WI38 (cell line): Measurements from ENCODE around the gene PFDN5.

ENCODE experiments used
- H3K4me3 ChIP-seq: 2 replicates; pipeline ENCODE4 v1.5.1; 2011; ENCODE audit warnings: low read depth, mild to moderate bottlenecking, control low read depth, low read length
- TF ChIP-seq, protein P1 (sequence below): IDR thresholded peaks from 2 replicates; pipeline ENCODE4 v1.5.1; 2012; ENCODE audit warnings: low read depth, mild to moderate bottlenecking, control low read depth, low read length

The PFDN5 gene

DNA sequence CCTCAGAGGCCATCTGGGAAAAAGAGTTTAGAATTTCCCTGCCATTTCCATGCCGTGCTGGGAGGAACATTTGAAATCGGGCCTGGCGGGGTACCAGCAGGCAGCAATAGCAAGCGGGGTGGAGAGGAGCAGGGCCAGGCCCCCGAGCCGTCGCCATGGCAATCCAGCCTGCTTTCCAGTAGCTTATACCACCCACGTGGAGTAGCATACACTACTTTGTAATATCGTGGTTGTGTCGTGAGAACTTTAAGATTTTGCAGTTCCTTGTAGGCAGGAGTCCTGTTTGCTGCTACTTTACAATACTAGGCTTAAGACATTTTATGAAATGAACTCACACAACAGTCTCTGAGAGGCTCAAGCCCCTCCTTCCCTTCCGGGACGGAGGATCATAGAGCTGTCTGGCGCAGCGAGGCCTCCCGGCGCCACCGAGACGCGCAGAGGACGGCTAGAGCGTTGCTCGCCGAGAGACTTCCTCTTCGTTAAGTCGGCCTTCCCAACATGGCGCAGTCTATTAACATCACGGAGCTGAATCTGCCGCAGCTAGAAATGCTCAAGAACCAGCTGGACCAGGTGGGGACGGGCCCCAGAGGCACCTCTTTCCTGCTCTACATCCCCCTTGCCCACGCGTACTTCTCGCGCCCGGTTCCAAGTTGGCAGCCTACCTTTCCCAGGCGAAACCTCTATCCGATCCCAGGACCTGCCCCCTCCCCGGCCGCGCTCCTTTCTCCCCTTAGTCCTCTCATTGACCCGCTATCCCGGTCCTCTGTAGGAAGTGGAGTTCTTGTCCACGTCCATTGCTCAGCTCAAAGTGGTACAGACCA, at the start of gene PFDN5:
TSS of gene PFDN5 (plus strand) at position 473 of the 821 bp plus-strand sequence. CDS start at position 499, 26 bp downstream.
- TF ChIP-seq, protein P1, sequence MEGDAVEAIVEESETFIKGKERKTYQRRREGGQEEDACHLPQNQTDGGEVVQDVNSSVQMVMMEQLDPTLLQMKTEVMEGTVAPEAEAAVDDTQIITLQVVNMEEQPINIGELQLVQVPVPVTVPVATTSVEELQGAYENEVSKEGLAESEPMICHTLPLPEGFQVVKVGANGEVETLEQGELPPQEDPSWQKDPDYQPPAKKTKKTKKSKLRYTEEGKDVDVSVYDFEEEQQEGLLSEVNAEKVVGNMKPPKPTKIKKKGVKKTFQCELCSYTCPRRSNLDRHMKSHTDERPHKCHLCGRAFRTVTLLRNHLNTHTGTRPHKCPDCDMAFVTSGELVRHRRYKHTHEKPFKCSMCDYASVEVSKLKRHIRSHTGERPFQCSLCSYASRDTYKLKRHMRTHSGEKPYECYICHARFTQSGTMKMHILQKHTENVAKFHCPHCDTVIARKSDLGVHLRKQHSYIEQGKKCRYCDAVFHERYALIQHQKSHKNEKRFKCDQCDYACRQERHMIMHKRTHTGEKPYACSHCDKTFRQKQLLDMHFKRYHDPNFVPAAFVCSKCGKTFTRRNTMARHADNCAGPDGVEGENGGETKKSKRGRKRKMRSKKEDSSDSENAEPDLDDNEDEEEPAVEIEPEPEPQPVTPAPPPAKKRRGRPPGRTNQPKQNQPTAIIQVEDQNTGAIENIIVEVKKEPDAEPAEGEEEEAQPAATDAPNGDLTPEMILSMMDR = no peak
- H3K4me3 ChIP-seq = peak within 1 kb of the TSS; percentile 77

DNA sequence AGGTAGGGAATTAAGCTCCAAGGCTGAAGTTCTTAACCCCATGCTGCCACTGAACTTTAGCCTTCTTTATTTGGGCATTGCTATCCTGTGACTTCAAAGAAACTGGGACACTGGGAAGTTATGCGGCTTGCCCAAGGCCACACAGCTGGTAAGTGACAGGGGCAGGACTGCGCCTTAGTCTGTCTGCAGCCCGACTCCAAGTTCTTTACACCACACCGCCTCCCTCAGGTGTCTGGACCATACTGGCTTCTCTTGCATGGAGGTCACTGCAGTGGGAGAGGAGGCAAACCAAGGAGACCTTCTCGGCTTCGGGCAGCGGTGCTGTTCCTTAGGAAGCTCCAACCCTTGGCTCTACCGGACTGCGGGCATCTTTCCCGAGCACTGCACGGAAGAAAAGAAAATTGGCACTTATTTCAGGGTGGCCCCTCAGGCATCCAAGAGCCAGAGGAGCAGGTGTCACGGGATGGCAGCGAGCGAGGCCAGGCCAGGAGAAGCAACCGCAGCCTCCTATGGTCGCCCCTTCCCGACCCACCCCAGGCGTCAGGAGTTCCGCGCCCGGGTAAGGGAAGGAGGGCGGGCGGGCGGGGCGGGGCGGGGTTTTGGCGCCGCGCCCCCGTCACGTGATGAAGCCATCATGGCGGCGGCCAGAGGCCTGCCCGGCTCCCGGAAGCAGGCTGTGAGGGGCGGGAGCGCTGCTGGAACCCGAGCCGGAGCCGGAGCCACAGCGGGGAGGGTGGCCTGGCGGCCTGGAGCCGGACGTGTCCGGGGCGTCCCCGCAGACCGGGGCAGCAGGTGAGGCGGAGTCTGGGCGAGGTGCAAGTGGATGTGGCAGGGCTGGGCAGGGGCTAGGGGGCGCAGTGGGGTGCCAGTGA, 43.6 kb upstream of the PFDN5 start:
- TF ChIP-seq, protein P1 = no peak
- peak overlapping the region; percentile 88 for H3K4me3 ChIP-seq

DNA sequence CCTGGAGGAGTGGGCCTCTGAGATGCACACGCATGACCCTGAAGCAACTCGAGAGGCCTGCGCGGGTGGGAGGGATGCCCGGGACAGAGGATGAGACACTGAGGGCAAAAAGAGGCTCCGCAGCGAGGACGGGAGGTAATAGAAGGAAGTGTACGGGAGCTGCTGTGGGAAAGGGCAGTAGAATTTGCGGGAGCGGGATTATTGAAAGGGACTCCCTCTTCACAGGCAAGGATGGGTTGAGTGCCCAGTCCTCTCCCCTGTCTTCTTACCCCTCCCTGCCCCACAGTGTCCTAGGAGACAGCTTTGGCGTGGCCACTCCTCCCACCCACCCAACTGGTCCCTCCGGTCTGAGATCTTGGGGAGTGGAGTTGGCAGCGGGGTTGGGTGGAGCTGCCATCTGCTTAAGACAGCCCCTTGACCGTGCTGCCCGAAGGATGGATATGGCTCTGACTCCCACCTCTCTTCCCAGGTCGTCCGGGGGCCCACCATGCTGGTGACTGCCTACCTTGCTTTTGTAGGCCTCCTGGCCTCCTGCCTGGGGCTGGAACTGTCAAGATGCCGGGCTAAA, 42.9 kb upstream of the PFDN5 start:
- H3K4me3 ChIP-seq = peak overlapping the region; percentile 88
- TF ChIP-seq, protein P1 = no peak

DNA sequence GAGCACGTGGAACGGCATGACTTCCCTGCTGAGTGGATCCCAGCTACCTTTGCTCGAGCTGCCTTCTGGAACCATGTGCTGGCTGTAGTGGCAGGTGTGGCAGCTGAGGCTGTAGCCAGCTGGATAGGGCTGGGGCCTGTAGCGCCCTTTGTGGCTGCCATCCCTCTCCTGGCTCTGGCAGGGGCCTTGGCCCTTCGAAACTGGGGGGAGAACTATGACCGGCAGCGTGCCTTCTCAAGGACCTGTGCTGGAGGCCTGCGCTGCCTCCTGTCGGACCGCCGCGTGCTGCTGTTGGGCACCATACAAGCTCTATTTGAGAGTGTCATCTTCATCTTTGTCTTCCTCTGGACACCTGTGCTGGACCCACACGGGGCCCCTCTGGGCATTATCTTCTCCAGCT, 42.0 kb upstream of the PFDN5 start:
- TF ChIP-seq, protein P1 = no peak
- peak overlapping the region; percentile 88 for H3K4me3 ChIP-seq

DNA sequence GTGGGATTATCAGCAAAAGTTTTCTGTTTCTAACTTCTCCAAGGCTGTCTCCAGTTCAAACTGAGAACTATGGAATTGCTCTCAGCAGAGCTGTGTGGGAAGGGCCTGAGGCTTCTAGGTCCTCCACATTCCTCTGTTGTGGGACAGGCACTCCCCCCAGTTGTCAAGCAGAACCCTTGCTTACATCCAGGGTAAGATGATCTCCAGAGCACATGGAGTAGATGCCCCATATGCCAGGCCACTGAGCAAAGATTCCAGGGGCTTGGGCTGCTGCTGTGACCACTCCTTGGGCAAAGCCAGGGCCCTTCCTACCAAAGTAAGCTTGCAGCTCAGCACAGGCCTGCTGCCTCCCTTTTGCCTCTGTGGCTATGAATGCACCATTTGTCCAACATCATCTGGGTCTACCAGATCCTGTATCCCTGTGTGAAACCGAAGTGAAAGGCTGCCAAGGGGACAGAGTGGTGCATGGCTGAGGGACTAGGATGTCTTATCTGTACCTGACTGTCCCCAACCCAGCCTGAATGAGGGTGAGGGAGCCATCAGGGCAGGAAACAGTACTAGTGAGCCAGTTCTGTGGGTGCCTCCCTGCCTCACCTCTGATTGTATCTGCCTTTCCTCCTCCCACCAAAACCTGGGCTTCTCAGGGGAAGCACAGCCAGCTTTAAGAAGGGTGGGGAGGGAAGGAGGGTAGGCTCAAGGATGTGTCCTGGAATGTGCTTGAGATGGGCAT, 40.4 kb upstream of the PFDN5 start:
- H3K4me3 ChIP-seq = no peak overlapping the region
- TF ChIP-seq, protein P1 = no peak

DNA sequence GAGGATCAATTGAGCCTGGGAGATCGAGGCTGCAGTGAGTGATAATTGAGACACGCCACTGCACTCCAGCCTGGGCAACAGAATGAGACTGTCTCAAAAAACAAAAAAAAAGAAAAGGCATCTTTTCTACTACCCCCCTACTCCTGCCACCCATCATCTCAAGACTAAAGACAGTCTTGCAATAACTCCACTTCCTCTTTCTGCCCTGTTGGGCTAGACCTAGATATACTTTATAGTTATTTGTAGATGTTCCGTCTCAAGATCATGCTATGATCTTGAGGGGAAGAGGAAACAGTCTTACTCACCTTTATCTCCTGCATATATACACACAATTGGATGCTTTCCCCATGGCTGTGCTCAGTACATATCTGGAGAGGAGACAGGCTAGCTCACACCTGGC, 39.3 kb upstream of the PFDN5 start:
- no peak overlapping the region for H3K4me3 ChIP-seq
- TF ChIP-seq, protein P1 = no peak
